GM23248 (cell line): Measurements from ENCODE around the gene SAMSN1. TPM values are rescaled to one million over a fixed set of nuclear protein-coding genes. Genes with fewer than 3 reads are reported as not detected.

ENCODE experiments used
- DNase-seq: peaks from one replicate; pipeline ENCODE4 v3.0.0-alpha.2; 2015
- H2AFZ ChIP-seq: fragments of 200-600 bp; sonication (generic); 2 replicates; pipeline ENCODE4 v1.6.1; 2016; ENCODE audit warnings: antibody characterized with exemption
- H3F3A ChIP-seq: fragments of 200-600 bp; sonication (generic); 2 replicates; pipeline ENCODE4 v1.6.1; 2016; ENCODE audit warnings: mild to moderate bottlenecking, antibody characterized with exemption, mixed run types; ENCODE audit not compliant: insufficient read depth
- H3K27ac ChIP-seq: fragments of 200-600 bp; sonication (generic); 2 replicates; pipeline ENCODE4 v1.5.1; 2016; ENCODE audit warnings: mild to moderate bottlenecking
- H3K27me3 ChIP-seq: fragments of 200-600 bp; sonication (generic); replicated peaks from 2 replicates; pipeline ENCODE4 v1.6.1; 2016; ENCODE audit warnings: mild to moderate bottlenecking; ENCODE audit not compliant: insufficient read depth
- H3K36me3 ChIP-seq: fragments of 200-600 bp; sonication (generic); 2 replicates; pipeline ENCODE4 v1.6.1; 2016; ENCODE audit warnings: low read depth, mild to moderate bottlenecking
- H3K4me1 ChIP-seq: fragments of 200-600 bp; sonication (generic); 2 replicates; pipeline ENCODE4 v1.6.1; 2016; ENCODE audit warnings: mild to moderate bottlenecking; ENCODE audit not compliant: insufficient read depth
- H3K4me2 ChIP-seq: fragments of 200-600 bp; sonication (generic); one replicate; pipeline ENCODE4 v1.6.1; 2016; ENCODE audit warnings: mild to moderate bottlenecking; ENCODE audit not compliant: unreplicated experiment
- H3K4me3 ChIP-seq: fragments of 200-600 bp; sonication (generic); 2 replicates; pipeline ENCODE4 v1.5.1; 2016; ENCODE audit warnings: mild to moderate bottlenecking
- H3K79me2 ChIP-seq: fragments of 200-600 bp; sonication (generic); 2 replicates; pipeline ENCODE4 v1.6.1; 2016; ENCODE audit warnings: mild to moderate bottlenecking; ENCODE audit not compliant: insufficient read depth
- H3K9ac ChIP-seq: fragments of 200-600 bp; sonication (generic); 2 replicates; pipeline ENCODE4 v1.6.1; 2016; ENCODE audit warnings: mild to moderate bottlenecking
- H3K9me2 ChIP-seq: fragments of 200-600 bp; sonication (generic); 2 replicates; pipeline ENCODE4 v1.6.1; 2016; ENCODE audit warnings: mixed run types, mild to moderate bottlenecking, moderate library complexity; ENCODE audit not compliant: insufficient read depth
- H3K9me3 ChIP-seq: fragments of 200-600 bp; sonication (generic); one replicate; pipeline ENCODE4 v1.6.1; 2017; ENCODE audit warnings: low read depth
- H4K20me1 ChIP-seq: fragments of 200-600 bp; sonication (generic); 2 replicates; pipeline ENCODE4 v1.6.0; 2016; ENCODE audit not compliant: insufficient read depth
- EZH2 ChIP-seq: fragments of 200-600 bp; sonication (generic); IDR thresholded peaks from 2 replicates; pipeline ENCODE4 v1.6.1; 2018; ENCODE audit warnings: antibody characterized with exemption, mild to moderate bottlenecking; ENCODE audit not compliant: insufficient read depth, poor library complexity, severe bottlenecking
- EZH2phosphoT487 ChIP-seq: fragments of 200-600 bp; sonication (generic); IDR thresholded peaks from 2 replicates; pipeline ENCODE4 v1.6.1; 2018; ENCODE audit warnings: antibody characterized with exemption, moderate library complexity, mild to moderate bottlenecking, low read depth; ENCODE audit not compliant: insufficient read depth
- WGBS, 2 experiments: methylation state at CpG; one replicate each; pipeline ENCODE4 v1.1.6; 2015 to 2017; ENCODE audit warnings: low lambda C conversion rate in 2 of 2, low coverage in 1 of 2; ENCODE audit errors: missing lambda C conversion rate in 2 of 2; 5-methylcytosine and 5-hydroxymethylcytosine counted together
- in situ Hi-C: fragments of 300-500 bp; cut with MboI; formaldehyde crosslinking; loops from 2 replicates; pipeline ENCODE4 v1.15.0; 2020
- polyA plus RNA-seq: library from polyadenylated mRNA; unstranded; fragments of >200 nt; fragmentation: Nextera tagmentation; extraction: Ambion mirVana; gene quantifications from 2 replicates; pipeline ENCODE4 v1.2.1, GENCODE V29; 2016
- total RNA-seq: library from RNA; depleted of rRNA; stranded (reverse); fragments of >200 nt; shearing (Covaris generic); gene quantifications from 2 replicates; pipeline ENCODE4 v1.2.3, GENCODE V29; 2014

Gene SAMSN1
- total and polyA plus RNA-seq, 2 experiments from 2014 or later, result not detected

DNA sequence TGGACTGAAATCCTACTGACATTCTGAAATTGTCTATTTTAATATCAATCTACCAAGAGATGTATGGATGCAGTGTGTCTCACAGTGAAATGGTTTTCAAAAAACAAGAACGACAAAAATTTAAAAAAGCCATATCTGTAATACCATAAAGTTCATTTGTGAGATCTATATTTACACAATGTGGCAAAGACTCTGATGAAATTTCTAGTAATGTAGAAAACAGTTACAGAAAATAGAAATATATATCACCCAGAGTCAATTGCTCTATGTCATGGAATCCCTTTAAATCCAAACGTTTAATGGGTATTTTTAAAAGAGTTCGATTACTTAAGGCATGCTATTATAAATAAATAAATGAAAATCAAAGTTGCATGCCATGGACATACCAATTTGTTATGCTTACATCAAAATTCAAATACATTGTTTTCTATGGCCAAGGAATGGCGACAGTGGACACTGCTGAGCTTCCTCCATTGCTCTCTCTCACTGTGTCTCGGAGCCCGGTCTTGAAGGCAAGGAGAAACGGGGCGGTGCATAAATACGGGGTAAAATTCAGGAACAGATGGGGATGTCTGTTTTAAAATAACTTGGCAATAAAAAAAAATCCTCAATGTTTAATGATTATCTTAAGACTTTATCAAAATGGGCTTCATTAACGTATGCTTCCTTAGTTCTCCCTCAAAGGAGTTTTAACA is 37.0 kb upstream of the SAMSN1 start:
- Histone ChIP-seq H3K4me3 (no peak overlapping the region), H3K4me1 (no peaks in the 10 kb centered on the region), H3K9me3 (no peaks in the 10 kb centered on the region), H4K20me1 (no peaks in the 10 kb centered on the region), H3K36me3 (no peaks in the 10 kb centered on the region), H3K9ac (no peak overlapping the region), H3K27ac (no peak overlapping the region), H3F3A (no peaks in the 10 kb centered on the region), H3K9me2 (no peaks in the 10 kb centered on the region), H3K79me2 (no peaks in the 10 kb centered on the region), H2AFZ (no peak overlapping the region; the same call in 1 of the 2 replicates), H3K4me2 (no peak overlapping the region), H3K27me3 (no peaks in the 10 kb centered on the region)
- WGBS, 2 experiments, result 56 to 59% methylated on average over 10 of the region's 10 CpGs
- no peak for TF ChIP-seq EZH2
- TF ChIP-seq EZH2phosphoT487, result no peak
- in situ Hi-C loops, result no loop called here
- no peak for DNase-seq

DNA sequence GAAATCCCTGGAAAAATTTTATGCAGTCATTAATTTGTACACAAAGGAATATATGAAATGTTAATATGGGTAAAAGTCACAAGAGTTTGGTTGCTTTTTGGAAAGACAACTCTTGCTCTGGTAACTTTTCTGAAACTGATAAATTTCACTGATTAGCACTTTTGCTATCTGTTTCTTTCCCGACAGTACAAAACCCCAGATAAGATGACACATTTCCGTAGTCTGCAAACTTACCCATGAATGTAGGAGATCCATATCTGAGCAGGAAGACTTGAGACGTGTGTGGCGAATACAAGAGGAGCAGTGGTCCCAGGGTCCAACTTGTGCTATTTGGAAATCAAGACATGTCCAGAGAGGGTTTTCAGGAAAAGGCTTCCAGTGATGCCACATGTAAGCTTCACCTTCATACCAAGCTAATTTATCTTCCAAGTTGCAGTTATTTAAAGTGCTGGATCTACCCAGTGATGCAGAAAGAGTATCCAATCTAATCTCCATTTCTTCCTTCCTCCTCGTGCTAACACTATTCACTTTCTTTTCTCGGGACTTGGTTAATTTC is 35.9 kb upstream of the SAMSN1 start:
- Histone ChIP-seq H3K27ac (no peak overlapping the region), H3K4me2 (no peak overlapping the region), H4K20me1 (no peaks in the 10 kb centered on the region), H3K9ac (no peak overlapping the region), H3K4me3 (no peak overlapping the region), H2AFZ (no peak overlapping the region), H3F3A (no peaks in the 10 kb centered on the region), H3K4me1 (no peaks in the 10 kb centered on the region), H3K36me3 (no peaks in the 10 kb centered on the region), H3K27me3 (no peaks in the 10 kb centered on the region), H3K9me2 (no peaks in the 10 kb centered on the region), H3K79me2 (no peaks in the 10 kb centered on the region), H3K9me3 (no peaks in the 10 kb centered on the region)
- no peak for DNase-seq
- in situ Hi-C loops, result no loop called here
- whole genome bisulfite sequencing, 2 experiments, result 50 to 52% methylated on average over 6 of the region's 6 CpGs
- no peak for TF ChIP-seq EZH2
- TF ChIP-seq EZH2phosphoT487, result no peak

DNA sequence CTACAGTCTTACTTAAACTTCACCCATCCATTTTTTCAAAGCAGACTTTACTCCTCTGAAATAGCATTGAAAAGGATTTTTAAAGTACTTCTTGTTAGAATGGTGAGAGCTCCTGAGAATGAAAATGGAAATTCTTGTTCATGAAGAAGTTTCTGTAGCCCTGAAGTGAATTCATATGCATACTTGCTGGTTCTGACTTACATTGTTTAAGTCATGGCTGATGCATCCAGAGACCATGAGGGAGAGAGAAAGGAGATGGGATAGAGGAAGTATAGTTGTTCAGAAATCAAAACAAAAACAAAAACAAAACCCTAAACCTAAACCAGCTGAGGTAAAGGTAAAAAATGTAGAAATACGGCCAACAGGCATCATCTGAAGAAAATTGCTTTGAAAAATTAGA is 27.1 kb upstream of the SAMSN1 start:
- H3F3A ChIP-seq, result no peaks in the 10 kb centered on the region
- DNase-seq, result no peak
- H3K9me2 ChIP-seq, result no peaks in the 10 kb centered on the region
- 15 to 25% methylated on average over 1 of the region's 1 CpG for WGBS, 2 experiments
- no peak overlapping the region for H3K4me3 ChIP-seq
- in situ Hi-C loops, result no loop called here
- no peak for TF ChIP-seq EZH2
- no peak for TF ChIP-seq EZH2phosphoT487
- H3K4me2 ChIP-seq, result no peak overlapping the region
- H3K36me3 ChIP-seq, result no peaks in the 10 kb centered on the region
- no peak overlapping the region for H3K27ac ChIP-seq
- no peak overlapping the region for H2AFZ ChIP-seq
- no peaks in the 10 kb centered on the region for H3K9me3 ChIP-seq
- no peaks in the 10 kb centered on the region for H3K79me2 ChIP-seq
- H3K27me3 ChIP-seq, result no peaks in the 10 kb centered on the region
- no peaks in the 10 kb centered on the region for H4K20me1 ChIP-seq
- no peaks in the 10 kb centered on the region for H3K4me1 ChIP-seq
- H3K9ac ChIP-seq, result no peak overlapping the region

DNA sequence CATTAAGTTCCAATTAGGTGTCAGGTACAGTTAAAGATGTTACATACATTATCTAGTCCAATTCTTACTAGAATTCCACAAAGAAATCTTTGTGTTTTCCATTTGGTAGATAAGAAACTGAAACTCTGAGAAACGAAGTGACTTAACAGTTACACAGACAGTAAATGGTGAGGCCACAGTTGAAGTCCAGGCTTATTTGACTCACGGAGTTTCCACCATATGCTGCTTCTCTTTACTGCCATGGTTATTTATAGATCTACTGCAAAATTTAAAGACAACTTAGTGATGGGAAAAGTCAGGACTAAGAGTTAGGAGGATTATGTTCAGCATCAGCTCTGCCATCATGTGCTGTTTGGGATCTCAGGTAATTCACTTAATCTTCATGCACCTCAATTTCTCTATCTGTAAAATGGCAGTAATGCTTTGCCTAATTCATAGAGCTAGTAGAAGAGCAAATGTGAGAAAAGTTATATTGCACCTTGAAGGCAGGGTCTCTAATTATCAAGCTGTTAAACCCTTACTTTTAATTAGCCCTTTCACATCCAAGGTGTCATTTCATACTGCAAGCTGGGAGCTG is 26.2 kb upstream of the SAMSN1 start:
- Histone ChIP-seq H3K4me3 (no peak overlapping the region), H3K4me2 (no peak overlapping the region), H3K27ac (no peak overlapping the region), H3K4me1 (no peaks in the 10 kb centered on the region), H3F3A (no peaks in the 10 kb centered on the region), H2AFZ (no peak overlapping the region), H4K20me1 (no peaks in the 10 kb centered on the region), H3K9ac (no peak overlapping the region), H3K9me3 (no peaks in the 10 kb centered on the region), H3K9me2 (no peaks in the 10 kb centered on the region), H3K79me2 (no peaks in the 10 kb centered on the region), H3K36me3 (no peaks in the 10 kb centered on the region), H3K27me3 (no peaks in the 10 kb centered on the region)
- WGBS, 2 experiments, result 9 to 11% methylated on average over 2 of the region's 2 CpGs
- DNase-seq, result no peak
- in situ Hi-C loops, result no loop called here
- TF ChIP-seq EZH2phosphoT487 (no peak), EZH2 (no peak)
